GM13977 (cell line): Measurements from ENCODE around the gene CHMP4B.
"Not testable (repeated sequence)": the region's sequence is repeated elsewhere in the genome, so short reads cannot be mapped to it uniquely, and the experiment has no call there.

Experiments
- DNase-seq: peaks from one replicate; pipeline ENCODE4 v3.0.0; 2012; ENCODE audit warnings: low spot score
- CTCF ChIP-seq: IDR thresholded peaks from 2 replicates; pipeline ENCODE4 v1.5.1; 2012; ENCODE audit warnings: mild to moderate bottlenecking, control low read depth; ENCODE audit not compliant: insufficient read depth; ENCODE audit errors: extremely low read depth, missing control alignments
- in situ Hi-C: fragments of 300-500 bp; cut with MboI; formaldehyde crosslinking; loops from one replicate; pipeline ENCODE4 v1.12.0; 2022; ENCODE audit warnings: low sequenced_read_pairs, low pct_unique_long_range_greater_than_20kb, mixed read lengths, inconsistent platforms; ENCODE audit not compliant: unreplicated experiment

CHMP4B gene

GRCh38 chr20:33791540-33791939 lies 19.6 kb upstream of the CHMP4B start:
- in situ Hi-C loops = no loop called here
- TF ChIP-seq CTCF = no peak
- DNase-seq = no peak

- peak; percentile 76 for TF ChIP-seq CTCF
- DNase-seq = peak; percentile 74
- in situ Hi-C loops = no loop called here
These were observed 19.1 kb upstream of the CHMP4B start for GRCh38 chr20:33791959-33792597.

GRCh38 chr20:33792598-33792989 lies 18.6 kb upstream of the CHMP4B start:
- in situ Hi-C loops = not testable (repeated sequence)

GRCh38 chr20:33793011-33793931 lies 17.9 kb upstream of the CHMP4B start:
- in situ Hi-C loops = no loop called here
- DNase-seq = peak; percentile 43
- TF ChIP-seq CTCF = no peak

More at GRCh38 chr20:33792598-33792989, 18.6 kb upstream of the CHMP4B start:
- not testable (repeated sequence) for DNase-seq

GRCh38 chr20:33796263-33796906 lies 14.8 kb upstream of the CHMP4B start:
- in situ Hi-C loops = no loop called here
- no peak for TF ChIP-seq CTCF
- DNase-seq = no peak

- no peak for DNase-seq
- no peak for TF ChIP-seq CTCF
- in situ Hi-C loops = no loop called here
These were observed 14.1 kb upstream of the CHMP4B start for GRCh38 chr20:33796907-33797544.
